Hepatocyte (in vitro differentiated cells): Measurements from ENCODE around the gene SEMA5B.

Experiments
- EZH2 ChIP-seq: fragments of 200-600 bp; sonication (generic); IDR thresholded peaks from 2 replicates; pipeline ENCODE4 v1.6.1; 2016; ENCODE audit warnings: antibody characterized with exemption, mild to moderate bottlenecking, borderline replicate concordance
- EZH2phosphoT487 ChIP-seq: fragments of 200-600 bp; sonication (generic); IDR thresholded peaks from one replicate; pipeline ENCODE4 v1.6.1; 2018; ENCODE audit warnings: antibody characterized with exemption, mild to moderate bottlenecking, low read depth, moderate library complexity; ENCODE audit not compliant: unreplicated experiment, severe bottlenecking
- TF ChIP-seq, protein P1 (sequence below): fragments of 200-600 bp; sonication (generic); IDR thresholded peaks from 2 replicates; pipeline ENCODE4 v1.5.1; 2016; ENCODE audit warnings: antibody characterized with exemption, mild to moderate bottlenecking; ENCODE audit not compliant: poor library complexity

DNA sequence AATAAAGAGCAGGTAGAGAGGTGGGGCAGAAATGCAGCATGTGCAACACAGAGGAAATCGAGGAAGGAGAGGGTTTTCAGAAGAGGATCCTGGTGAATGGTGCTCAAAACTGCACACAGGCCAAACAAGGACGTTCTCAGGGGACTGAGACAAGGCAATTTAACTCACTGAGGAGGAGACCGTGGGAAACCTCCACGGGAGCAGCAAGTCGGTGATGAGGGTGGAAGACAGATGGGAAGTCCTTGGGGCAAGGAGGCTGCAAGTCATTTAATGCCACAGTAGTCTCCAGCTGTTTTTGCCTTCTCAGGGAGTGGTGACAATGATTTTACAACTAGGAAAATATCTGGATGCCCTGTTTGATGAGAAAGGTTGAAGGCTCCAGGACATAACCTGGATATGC, 27.8 kb upstream of the SEMA5B start:
- TF ChIP-seq, protein P1, sequence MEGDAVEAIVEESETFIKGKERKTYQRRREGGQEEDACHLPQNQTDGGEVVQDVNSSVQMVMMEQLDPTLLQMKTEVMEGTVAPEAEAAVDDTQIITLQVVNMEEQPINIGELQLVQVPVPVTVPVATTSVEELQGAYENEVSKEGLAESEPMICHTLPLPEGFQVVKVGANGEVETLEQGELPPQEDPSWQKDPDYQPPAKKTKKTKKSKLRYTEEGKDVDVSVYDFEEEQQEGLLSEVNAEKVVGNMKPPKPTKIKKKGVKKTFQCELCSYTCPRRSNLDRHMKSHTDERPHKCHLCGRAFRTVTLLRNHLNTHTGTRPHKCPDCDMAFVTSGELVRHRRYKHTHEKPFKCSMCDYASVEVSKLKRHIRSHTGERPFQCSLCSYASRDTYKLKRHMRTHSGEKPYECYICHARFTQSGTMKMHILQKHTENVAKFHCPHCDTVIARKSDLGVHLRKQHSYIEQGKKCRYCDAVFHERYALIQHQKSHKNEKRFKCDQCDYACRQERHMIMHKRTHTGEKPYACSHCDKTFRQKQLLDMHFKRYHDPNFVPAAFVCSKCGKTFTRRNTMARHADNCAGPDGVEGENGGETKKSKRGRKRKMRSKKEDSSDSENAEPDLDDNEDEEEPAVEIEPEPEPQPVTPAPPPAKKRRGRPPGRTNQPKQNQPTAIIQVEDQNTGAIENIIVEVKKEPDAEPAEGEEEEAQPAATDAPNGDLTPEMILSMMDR = no peak
- TF ChIP-seq EZH2 (no peak), EZH2phosphoT487 (no peak)
